GM18511 (cell line): ENCODE measurements around the gene CTBP2.

Source experiments
- ATAC-seq: cut with Tn5 transposase; IDR thresholded peaks from one replicate; pipeline ENCODE4 v1.9.1; 2021; ENCODE audit warnings: mild to moderate bottlenecking, moderate library complexity; ENCODE audit not compliant: unreplicated experiment

The CTBP2 gene

GRCh38 chr10:125054669-125055268 lies 105.6 kb downstream of the CTBP2 start:
- no peak for ATAC-seq

GRCh38 chr10:125054216-125054615 lies 106.1 kb downstream of the CTBP2 start:
- no peak for ATAC-seq

GRCh38 chr10:125052146-125052545 lies 108.2 kb downstream of the CTBP2 start:
- no peak for ATAC-seq

GRCh38 chr10:125050383-125050782 lies 110.0 kb downstream of the CTBP2 start:
- ATAC-seq = no peak

- ATAC-seq = no peak
These were observed 111.0 kb downstream of the CTBP2 start for GRCh38 chr10:125049216-125049881.

GRCh38 chr10:125048094-125048864 lies 112.1 kb downstream of the CTBP2 start:
- ATAC-seq = peak; percentile 94

- no peak for ATAC-seq
These were observed 116.3 kb downstream of the CTBP2 start for GRCh38 chr10:125043841-125044658.

- ATAC-seq = no peak
These were observed 118.4 kb downstream of the CTBP2 start for GRCh38 chr10:125041856-125042506.

- ATAC-seq = no peak
These were observed 121.0 kb downstream of the CTBP2 start for GRCh38 chr10:125039354-125039769.

GRCh38 chr10:125038637-125039036 lies 121.7 kb downstream of the CTBP2 start:
- ATAC-seq = no peak

GRCh38 chr10:125037145-125037877 lies 123.1 kb downstream of the CTBP2 start:
- ATAC-seq = no peak

- no peak for ATAC-seq
These were observed 124.6 kb downstream of the CTBP2 start for GRCh38 chr10:125035588-125036295.

GRCh38 chr10:125035136-125035535 lies 125.2 kb downstream of the CTBP2 start:
- ATAC-seq = no peak

- no peak for ATAC-seq
These were observed 125.7 kb downstream of the CTBP2 start for GRCh38 chr10:125034675-125035074.

- ATAC-seq = no peak
These were observed 127.0 kb downstream of the CTBP2 start for GRCh38 chr10:125033146-125033924.

- ATAC-seq = no peak
These were observed 127.8 kb downstream of the CTBP2 start for GRCh38 chr10:125032474-125033020.

GRCh38 chr10:125030567-125031197 lies 129.7 kb downstream of the CTBP2 start:
- no peak for ATAC-seq
